Psoas muscle (tissue), 8 donors: Measurements from ENCODE around the gene PTPN18. TPM values are rescaled to one million over a fixed set of nuclear protein-coding genes. Genes with fewer than 3 reads are reported as not detected.

ENCODE experiments used
- ATAC-seq, 4 donors: fragments of 200-7000 bp; cut with Tn5 transposase; one replicate each; pipeline ENCODE4 v1.9.1; 2020; ENCODE audit warnings: moderate library complexity in 3 of 4, mild to moderate bottlenecking in 2 of 4
- DNase-seq, 2 donors: peaks; one replicate each; pipeline ENCODE4 v3.0.0-alpha.2; 2020
- H3K27ac ChIP-seq: fragments of 200-600 bp; one replicate; pipeline ENCODE4 v1.8.0; 2022
- H3K27me3 ChIP-seq, 3 donors: fragments of 200-600 bp in 1 of 3; one replicate each; pipeline versions ENCODE4 v1.6.1 to v1.8.0; 2013 to 2022; ENCODE audit warnings: low read length in 2 of 3, mild to moderate bottlenecking in 2 of 3, moderate library complexity in 1 of 3; ENCODE audit not compliant: insufficient read depth in 3 of 3
- H3K36me3 ChIP-seq, 2 donors: fragments of 200-600 bp in 1 of 2; one replicate each; pipeline versions ENCODE4 v1.6.1 to v1.8.0; 2013 to 2022; ENCODE audit warnings: low read depth in 1 of 2, mild to moderate bottlenecking in 1 of 2, moderate library complexity in 1 of 2; ENCODE audit not compliant: insufficient read depth in 1 of 2
- H3K4me1 ChIP-seq: fragments of 200-600 bp; one replicate; pipeline ENCODE4 v1.8.0; 2022
- H3K4me3 ChIP-seq: fragments of 200-600 bp; one replicate; pipeline ENCODE4 v1.8.0; 2022; ENCODE audit warnings: mild to moderate bottlenecking
- H3K9me3 ChIP-seq: fragments of 200-600 bp; one replicate; pipeline ENCODE4 v1.8.0; 2022
- WGBS, 3 donors: extraction: QIAGEN DNeasy Blood & Tissue Kit; methylation state at CpG; one replicate each; pipeline versions ENCODE4 v1.1.6 to v1.1.7; 2013; 5-methylcytosine and 5-hydroxymethylcytosine counted together
- intact Hi-C, 2 donors: fragments of 100-400 bp; cut with DNase I; formaldehyde crosslinking; loops; one replicate each; pipeline versions ENCODE4 v1.11.0 to v1.14.2; 2022
- polyA plus RNA-seq, 3 donors: library from polyadenylated mRNA; stranded (reverse); fragments of 200-250 nt; gene quantifications; one replicate each; pipeline ENCODE4 v1.2.3, GENCODE V29; 2013
- total RNA-seq, 4 donors: library from RNA; stranded (reverse); fragmentation: NEBNext Ultra II Directional in 2 of 4; extraction: Animal tissue kit (Norgen Biotek cat#: 25700) in 2 of 4; gene quantifications; one replicate each; pipeline versions ENCODE4 v1.2.1 to v1.2.4, GENCODE V29; 2021 to 2023
- TF ChIP-seq, protein P1 (sequence below): fragments of 200-600 bp; IDR thresholded peaks from one replicate; pipeline ENCODE4 v1.8.0; 2022; ENCODE audit warnings: antibody characterized with exemption
- donor health status: healthy with polysubstance abuse.
- donor health status: DM: no; HTN: no; CAD: no; lungs with moderate emphysema.
- donor health status: Bipolar disorder and iron deficiency.
- donor health status: healthy.
- donor health status: DM: yes; HTN: yes; CAD: no.
- donor health status: DM: no; HTN: no; CAD: no.
- donor health status: DM: no; HTN: no; CAD: no.
- donor health status: DM: yes; HTN: yes; CAD: no.

PTPN18 gene
- total and polyA plus RNA-seq, 7 donors = 6.0 to 10.5 (median 8.6) TPM

DNA sequence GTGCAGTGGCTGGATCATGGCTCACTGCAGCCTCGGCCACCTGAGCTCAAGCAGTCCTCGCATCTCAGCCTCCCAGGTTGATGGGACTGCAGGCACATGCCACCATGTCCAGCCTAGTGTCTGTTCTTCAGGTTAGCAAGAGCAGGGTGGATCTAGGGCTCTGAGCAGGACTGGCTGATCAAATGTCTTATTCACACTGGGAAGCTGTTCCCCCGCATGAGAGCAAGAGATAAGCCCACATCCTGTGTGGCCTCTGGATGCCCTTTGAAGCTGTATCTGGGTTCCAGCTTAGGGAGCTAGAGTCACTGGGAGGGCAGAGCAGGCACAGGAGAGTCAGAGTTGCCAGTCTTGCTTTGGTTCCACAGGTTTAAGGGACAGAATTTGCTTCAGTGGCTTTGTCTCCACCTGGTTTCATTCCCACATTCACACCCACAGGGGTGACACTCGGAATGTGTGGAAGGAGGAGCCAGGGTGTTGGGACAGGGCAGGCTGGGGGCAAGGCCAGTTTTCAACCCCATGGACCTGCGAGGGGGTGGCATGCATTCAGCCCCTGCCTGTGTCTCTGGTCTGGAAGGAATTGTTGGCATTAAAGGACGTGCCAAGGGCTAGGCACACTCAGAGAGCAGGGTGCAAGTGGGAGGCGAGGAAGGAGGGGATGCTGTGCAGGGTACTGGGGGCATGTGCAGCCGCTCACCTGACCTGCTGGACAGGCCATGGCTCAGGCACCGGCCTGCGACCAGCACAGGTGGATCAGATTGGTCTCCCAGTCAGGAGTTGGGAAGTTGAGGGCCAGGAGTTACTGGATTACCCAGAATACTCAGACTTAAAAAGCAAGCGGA, 24.5 kb downstream of the PTPN18 start:
- no peak for ATAC-seq
- Histone ChIP-seq H3K36me3 (no peaks in the 10 kb centered on the region), H3K27me3 (no peaks in the 10 kb centered on the region), H3K9me3 (no peaks in the 10 kb centered on the region), H3K27ac (no peak overlapping the region), H3K4me3 (no peak overlapping the region), H3K4me1 (no peaks in the 10 kb centered on the region)
- intact Hi-C loops = no loop called here
- 90 to 92% (median 91%) methylated on average over 11 of the region's 11 CpGs for WGBS, 3 donors
- TF ChIP-seq, protein P1, sequence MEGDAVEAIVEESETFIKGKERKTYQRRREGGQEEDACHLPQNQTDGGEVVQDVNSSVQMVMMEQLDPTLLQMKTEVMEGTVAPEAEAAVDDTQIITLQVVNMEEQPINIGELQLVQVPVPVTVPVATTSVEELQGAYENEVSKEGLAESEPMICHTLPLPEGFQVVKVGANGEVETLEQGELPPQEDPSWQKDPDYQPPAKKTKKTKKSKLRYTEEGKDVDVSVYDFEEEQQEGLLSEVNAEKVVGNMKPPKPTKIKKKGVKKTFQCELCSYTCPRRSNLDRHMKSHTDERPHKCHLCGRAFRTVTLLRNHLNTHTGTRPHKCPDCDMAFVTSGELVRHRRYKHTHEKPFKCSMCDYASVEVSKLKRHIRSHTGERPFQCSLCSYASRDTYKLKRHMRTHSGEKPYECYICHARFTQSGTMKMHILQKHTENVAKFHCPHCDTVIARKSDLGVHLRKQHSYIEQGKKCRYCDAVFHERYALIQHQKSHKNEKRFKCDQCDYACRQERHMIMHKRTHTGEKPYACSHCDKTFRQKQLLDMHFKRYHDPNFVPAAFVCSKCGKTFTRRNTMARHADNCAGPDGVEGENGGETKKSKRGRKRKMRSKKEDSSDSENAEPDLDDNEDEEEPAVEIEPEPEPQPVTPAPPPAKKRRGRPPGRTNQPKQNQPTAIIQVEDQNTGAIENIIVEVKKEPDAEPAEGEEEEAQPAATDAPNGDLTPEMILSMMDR = no peak
- DNase-seq = no peak

DNA sequence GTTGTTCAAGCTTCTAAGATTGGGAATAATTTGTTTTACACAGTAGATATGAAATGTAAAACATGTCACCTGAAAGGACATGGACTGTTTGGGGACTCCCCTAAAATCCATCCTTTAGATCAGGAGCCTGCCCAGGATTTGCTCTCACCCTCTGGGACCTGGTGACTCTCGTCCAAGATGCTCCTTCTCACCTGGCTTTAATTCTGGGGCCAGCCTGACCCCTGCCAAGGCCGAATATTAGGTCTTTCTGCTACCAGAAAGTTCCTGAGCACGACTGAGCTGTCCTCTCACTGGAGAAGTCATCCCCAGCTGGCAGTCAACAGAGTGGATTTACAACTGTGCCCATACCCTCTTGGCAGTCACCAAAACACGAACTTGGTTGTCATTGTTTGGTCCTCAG, 25.3 kb downstream of the PTPN18 start:
- no peak for DNase-seq
- Histone ChIP-seq H3K36me3 (no peaks in the 10 kb centered on the region), H3K4me3 (no peak overlapping the region), H3K9me3 (no peaks in the 10 kb centered on the region), H3K4me1 (no peaks in the 10 kb centered on the region), H3K27ac (no peak overlapping the region), H3K27me3 (no peaks in the 10 kb centered on the region)
- TF ChIP-seq, protein P1 = no peak
- intact Hi-C loops = no loop called here
- WGBS, 3 donors = 70 to 74% (median 74%) methylated on average over 4 of the region's 4 CpGs
- no peak for ATAC-seq

DNA sequence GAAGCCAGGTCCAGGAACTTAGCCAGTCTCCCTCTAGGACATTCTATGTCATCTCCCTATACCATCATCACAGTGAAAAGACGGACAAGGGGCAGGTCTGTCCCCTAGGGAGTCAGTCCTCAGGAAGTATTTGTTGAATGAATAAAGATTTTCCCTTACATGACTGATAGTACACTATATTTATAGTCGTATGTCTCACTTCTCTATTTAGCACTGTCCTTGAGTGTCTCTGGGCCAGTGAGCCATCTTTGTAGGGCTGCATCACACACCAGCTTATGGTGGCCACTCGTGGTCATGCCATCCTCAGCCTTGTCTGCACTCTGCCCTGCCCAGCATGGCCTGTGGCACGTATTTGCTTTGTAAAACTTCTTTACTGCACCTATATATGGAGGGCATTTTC, 25.8 kb downstream of the PTPN18 start:
- no peak overlapping the region for H3K27ac ChIP-seq
- H3K27me3 ChIP-seq = no peaks in the 10 kb centered on the region
- no peaks in the 10 kb centered on the region for H3K36me3 ChIP-seq
- 79 to 83% (median 80%) methylated on average over 4 of the region's 4 CpGs for WGBS, 3 donors
- no peak for DNase-seq
- no peak for ATAC-seq
- intact Hi-C loops = no loop called here
- no peaks in the 10 kb centered on the region for H3K9me3 ChIP-seq
- no peaks in the 10 kb centered on the region for H3K4me1 ChIP-seq
- TF ChIP-seq, protein P1 = no peak
- no peak overlapping the region for H3K4me3 ChIP-seq

DNA sequence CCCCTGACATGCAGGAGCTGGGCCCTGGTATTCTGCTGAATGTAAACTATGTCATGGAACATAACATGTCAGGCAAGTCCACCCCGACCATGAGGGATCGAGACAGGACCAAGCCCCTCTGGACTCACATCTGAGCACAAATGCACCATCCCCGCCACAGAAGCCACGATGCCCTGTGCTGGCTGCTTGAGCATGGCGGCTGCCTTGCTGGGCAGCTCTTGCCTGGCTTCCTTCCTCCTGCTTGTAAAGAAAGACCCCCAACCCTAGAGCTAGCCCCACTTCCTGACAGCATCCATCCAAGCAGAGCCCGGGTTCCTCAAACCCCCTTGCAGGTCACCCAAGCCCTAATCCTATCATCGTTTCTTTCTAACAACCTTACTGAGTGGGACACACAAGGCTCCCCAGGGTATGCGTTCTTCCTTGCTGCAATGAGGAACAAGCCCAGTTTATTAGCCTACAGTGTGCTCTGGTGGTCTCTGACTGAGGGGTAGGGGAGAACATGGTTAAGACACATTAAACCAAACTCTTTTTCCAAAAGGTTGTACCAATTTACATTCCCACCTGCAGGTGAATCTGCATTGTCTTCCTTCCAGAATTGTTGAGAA, 26.6 kb downstream of the PTPN18 start:
- Histone ChIP-seq H3K9me3 (no peaks in the 10 kb centered on the region), H3K36me3 (no peaks in the 10 kb centered on the region), H3K4me1 (no peaks in the 10 kb centered on the region), H3K4me3 (no peak overlapping the region), H3K27ac (no peak overlapping the region), H3K27me3 (no peaks in the 10 kb centered on the region)
- no peak for DNase-seq
- TF ChIP-seq, protein P1 = no peak
- intact Hi-C loops = no loop called here
- WGBS, 3 donors = 94 to 97% (median 96%) methylated on average over 8 of the region's 8 CpGs
- ATAC-seq = no peak
